ENCODE data around the gene OSMR.
A peak's percentile ranks its signal among the peaks of the same experiment; 100 is the strongest.

OSMR gene

DNA sequence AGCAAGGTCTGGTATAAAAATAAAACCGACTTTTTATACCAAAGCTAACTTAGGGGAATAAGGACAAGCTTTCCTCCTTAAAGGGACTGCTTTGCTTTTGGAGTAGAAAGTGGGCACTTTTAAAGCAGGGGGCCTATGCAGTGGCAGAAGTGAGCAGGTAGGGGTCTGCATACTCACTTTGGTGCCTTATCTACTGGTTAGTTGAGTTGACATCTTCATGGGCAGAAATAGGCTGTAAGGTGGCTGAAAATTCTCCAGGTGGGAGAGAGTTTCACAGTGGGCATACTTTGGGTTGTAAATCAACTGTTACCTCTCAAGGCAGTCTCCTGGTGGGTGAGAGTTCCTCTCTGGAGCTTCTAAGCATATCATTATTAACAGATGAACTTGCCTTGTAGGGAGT, 24.8 kb downstream of the OSMR start:
- no peaks in the 10 kb centered on the region for H3K27me3 ChIP-seq (ENCODE audit: low read depth)
- no peaks in the 10 kb centered on the region for H3K36me3 ChIP-seq (replicated peaks)
- H3K4me3 ChIP-seq = no peak overlapping the region
- in situ Hi-C loops (cut with MboI; ENCODE audit: low sequenced_read_pairs) = no loop called here
- H3K4me1 ChIP-seq = no peaks in the 10 kb centered on the region
- no peak for DNase-seq (ENCODE audit: low spot score in 2 of 2)
- no peaks in the 10 kb centered on the region for H3K9me3 ChIP-seq

DNA sequence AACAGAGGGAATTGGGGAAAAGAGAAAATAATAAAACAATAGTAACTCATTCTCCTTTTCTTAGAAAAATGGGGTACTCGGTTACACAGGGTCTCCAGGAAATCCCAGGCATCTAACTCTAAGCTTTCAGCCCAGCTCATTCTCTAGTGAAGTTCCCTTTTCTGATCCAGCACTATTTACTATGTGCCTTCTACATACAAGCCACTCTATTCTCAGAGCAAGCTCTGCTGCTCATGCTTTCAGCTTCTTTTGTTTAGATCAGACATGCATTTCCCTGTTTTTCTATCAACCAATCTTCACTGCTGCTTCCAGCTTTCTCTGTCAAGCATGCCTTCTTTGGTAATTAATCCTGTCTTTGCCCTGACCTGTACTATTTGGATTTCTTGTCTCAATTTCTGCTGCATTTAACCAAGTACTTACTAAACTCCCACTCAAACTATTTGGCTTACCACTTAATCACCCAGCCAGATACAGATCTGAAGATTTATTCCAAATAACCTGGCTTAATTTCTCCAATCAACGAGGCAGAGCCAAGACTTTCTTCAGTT, 25.3 kb downstream of the OSMR start:
- Histone ChIP-seq H3K27me3 (ENCODE audit: low read depth) (no peaks in the 10 kb centered on the region), H3K4me3 (no peak overlapping the region), H3K4me1 (no peaks in the 10 kb centered on the region), H3K9me3 (no peaks in the 10 kb centered on the region), H3K36me3 (replicated peaks) (no peaks in the 10 kb centered on the region)
- in situ Hi-C loops (cut with MboI; ENCODE audit: low sequenced_read_pairs) = no loop called here
- no peak for DNase-seq (ENCODE audit: low spot score in 2 of 2)

DNA sequence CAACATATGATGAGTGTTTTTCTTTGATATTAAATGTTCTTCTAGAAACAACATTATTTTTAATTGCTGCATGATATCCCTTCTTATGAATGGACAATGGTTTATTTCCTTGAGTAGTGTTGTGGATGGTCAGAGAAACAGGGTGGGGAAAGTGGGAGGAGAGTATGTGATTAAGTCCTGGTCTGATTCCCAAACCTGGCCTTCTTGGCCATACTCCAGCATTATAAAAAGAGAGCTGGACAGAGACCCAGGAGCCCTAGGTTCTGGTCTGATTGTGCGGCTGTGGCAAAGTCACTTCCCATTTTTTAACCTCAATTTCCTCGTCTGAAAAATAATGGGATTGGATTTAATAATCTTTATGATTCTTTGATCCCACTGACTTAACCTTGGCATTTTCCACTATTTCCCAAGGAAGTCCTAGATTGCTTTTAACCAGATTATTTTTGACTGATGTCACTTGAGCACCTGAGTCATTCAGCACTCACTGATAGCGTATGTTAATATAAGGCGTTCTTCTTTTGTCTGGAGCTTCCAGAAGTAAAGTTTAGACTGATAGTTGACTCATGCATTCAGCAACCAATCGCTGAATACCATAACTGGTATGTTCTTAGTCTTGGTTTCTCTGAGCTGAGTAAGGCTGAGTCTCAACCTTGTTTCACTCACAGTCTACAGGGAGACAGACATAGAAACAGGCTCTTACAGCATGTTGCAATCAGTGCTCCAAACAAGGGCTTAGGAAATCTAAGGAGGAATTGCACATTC, 26.2 kb downstream of the OSMR start:
- DNase-seq (ENCODE audit: low spot score in 2 of 2) = no peak
- Histone ChIP-seq H3K9me3 (no peaks in the 10 kb centered on the region), H3K27me3 (ENCODE audit: low read depth) (no peaks in the 10 kb centered on the region), H3K4me1 (no peaks in the 10 kb centered on the region), H3K4me3 (no peak overlapping the region), H3K36me3 (replicated peaks) (no peaks in the 10 kb centered on the region; the same call in 1 of the 2 replicates)
- in situ Hi-C loops (cut with MboI; ENCODE audit: low sequenced_read_pairs) = no loop called here

DNA sequence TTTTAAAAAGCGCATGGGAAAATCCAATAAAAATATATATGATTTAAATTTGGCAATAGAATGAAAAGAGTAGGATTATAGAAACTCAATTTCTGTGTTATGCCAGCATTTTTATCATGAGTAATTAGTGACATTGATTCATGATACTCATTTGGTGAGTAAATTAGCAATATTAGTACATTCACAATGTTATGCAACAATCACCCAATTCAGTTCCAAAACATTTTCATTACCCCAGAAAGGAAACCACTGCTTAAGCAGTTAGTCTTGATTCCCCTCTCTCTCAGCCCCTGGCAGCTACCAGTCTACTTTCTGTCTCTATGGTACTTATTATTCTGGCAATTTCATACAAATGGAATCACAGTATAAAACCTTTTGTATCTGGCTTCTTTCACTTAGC, 27.0 kb downstream of the OSMR start:
- H3K9me3 ChIP-seq = no peaks in the 10 kb centered on the region
- no peaks in the 10 kb centered on the region; the same call in 1 of the 2 replicates for H3K36me3 ChIP-seq (replicated peaks)
- no peak overlapping the region for H3K4me3 ChIP-seq
- DNase-seq (ENCODE audit: low spot score in 2 of 2) = no peak
- no peaks in the 10 kb centered on the region for H3K4me1 ChIP-seq
- H3K27me3 ChIP-seq (ENCODE audit: low read depth) = no peaks in the 10 kb centered on the region
- in situ Hi-C loops (cut with MboI; ENCODE audit: low sequenced_read_pairs) = no loop called here

DNA sequence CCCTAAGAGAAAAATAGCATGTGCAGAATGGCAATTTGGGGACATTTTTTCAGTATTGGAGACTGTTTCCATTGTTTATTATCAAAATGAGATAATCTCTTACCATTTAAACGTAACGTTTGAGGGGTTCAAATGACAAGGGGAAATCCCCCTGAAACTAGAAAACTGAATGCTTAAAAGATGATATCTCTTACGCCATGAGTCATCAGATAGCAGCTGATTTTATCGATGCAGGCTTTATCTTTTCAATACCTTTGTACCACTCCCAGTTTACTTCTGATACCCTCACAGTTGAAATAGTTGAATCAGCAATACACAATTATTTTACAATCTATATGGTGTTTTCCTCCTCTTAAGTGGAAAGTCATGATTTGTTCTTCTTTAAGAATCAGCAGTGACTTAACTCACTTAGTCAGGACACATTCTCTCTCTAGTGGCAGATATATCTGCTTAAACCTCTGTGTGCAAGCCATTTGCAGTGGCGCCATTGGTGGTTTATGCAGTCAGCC, 29.2 kb downstream of the OSMR start:
- DNase-seq (ENCODE audit: low spot score in 2 of 2) = no peak
- Histone ChIP-seq H3K36me3 (replicated peaks) (peaks cover 3% of the 10 kb centered on the region; the same call in 1 of the 2 replicates), H3K4me3 (no peak overlapping the region), H3K9me3 (no peaks in the 10 kb centered on the region), H3K4me1 (no peaks in the 10 kb centered on the region), H3K27me3 (ENCODE audit: low read depth) (no peaks in the 10 kb centered on the region)
- in situ Hi-C loops (cut with MboI; ENCODE audit: low sequenced_read_pairs) = no loop called here

DNA sequence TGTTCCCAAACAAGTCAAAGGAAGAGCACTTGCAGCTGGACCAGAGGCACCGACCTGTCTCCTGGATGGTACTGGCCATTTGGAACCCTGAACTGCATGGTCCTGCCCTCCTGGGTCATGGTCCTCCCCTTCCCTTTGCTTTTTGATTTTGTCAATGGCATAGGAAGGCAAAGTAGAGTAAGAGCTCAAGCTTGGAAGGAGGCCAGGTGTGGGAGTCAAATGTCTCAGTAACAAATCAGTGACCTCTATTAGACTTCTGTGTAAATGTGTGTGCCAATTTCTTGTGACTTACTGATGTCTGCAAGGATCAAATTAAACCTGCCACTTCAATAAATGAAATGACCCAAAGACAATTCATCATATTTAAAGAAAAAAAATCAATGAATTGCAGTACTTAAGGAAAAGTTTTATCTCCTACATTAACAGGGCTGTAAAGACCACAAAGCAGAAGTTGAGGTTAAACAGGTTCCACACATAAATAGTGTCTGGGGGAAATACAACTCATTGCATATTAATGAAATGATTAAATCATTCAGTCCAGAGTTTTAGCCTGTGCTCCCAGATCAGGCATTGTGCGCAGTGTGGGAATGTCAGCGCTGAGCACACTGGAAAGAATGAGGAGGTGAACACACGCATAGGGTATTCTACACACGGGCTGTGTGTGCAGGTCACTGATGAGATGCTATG, 32.7 kb downstream of the OSMR start:
- H3K36me3 ChIP-seq (replicated peaks) = peaks cover 3% of the 10 kb centered on the region; the same call in 1 of the 2 replicates
- in situ Hi-C loops (cut with MboI; ENCODE audit: low sequenced_read_pairs) = no loop called here
- H3K9me3 ChIP-seq = no peaks in the 10 kb centered on the region
- H3K4me3 ChIP-seq = no peak overlapping the region
- DNase-seq (ENCODE audit: low spot score in 2 of 2) = no peak
- no peaks in the 10 kb centered on the region for H3K4me1 ChIP-seq
- no peaks in the 10 kb centered on the region for H3K27me3 ChIP-seq (ENCODE audit: low read depth)

DNA sequence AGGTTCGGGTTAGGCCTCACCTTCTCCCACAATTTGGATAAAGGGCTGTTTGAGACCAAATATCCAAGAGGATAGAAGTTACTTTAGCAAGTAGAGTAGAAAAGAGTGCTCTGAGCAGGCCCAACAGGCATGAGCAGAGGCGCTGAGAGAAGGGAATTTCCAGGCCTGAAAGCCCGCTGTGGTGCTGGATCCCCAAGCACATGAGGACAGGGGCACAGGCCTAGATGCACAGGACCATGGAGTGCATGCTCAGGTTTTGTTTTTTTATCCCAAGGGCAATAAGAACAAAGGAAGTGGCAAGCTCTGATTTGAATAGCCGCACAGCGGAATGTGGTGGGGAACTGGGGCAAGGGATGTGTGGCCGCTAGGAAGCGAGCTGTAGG, 33.3 kb downstream of the OSMR start:
- in situ Hi-C loops (cut with MboI; ENCODE audit: low sequenced_read_pairs) = no loop called here
- Histone ChIP-seq H3K4me3 (no peak overlapping the region), H3K27me3 (ENCODE audit: low read depth) (no peaks in the 10 kb centered on the region), H3K4me1 (no peaks in the 10 kb centered on the region; the same call in 1 of the 2 replicates), H3K9me3 (no peaks in the 10 kb centered on the region), H3K36me3 (replicated peaks) (peaks cover 3% of the 10 kb centered on the region; the same call in 1 of the 2 replicates)
- DNase-seq (ENCODE audit: low spot score in 2 of 2) = no peak

DNA sequence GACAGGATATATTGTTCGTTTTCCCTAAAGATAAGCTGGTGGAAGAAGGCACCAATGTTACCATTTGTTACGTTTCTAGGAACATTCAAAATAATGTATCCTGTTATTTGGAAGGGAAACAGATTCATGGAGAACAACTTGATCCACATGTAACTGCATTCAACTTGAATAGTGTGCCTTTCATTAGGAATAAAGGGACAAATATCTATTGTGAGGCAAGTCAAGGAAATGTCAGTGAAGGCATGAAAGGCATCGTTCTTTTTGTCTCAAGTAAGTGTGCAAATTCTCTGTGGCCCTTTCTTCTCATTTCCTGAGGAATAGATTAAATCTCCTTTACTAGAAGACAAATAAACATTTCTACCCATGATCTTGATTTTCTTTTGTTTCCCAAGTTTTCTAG, 38.0 kb downstream of the OSMR start:
- H3K36me3 ChIP-seq (replicated peaks) = peaks cover 4% of the 10 kb centered on the region; the same call in 1 of the 2 replicates
- in situ Hi-C loops (cut with MboI; ENCODE audit: low sequenced_read_pairs) = no loop called here
- DNase-seq (ENCODE audit: low spot score in 2 of 2) = no peak

DNA sequence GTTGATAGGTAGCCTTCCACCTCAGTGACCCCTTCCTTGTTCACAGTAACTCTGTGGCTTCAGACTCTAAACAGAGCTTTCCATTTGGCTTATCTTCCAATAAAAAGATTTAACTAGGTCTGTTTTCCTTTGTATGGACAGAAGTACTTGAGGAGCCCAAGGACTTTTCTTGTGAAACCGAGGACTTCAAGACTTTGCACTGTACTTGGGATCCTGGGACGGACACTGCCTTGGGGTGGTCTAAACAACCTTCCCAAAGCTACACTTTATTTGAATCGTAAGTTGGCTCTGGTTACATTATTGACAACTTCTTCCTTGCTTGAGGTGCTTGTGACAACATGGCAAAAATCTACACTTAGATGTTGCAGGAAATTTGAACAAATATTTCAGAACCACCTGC, 39.4 kb downstream of the OSMR start:
- Histone ChIP-seq H3K27me3 (ENCODE audit: low read depth) (no peaks in the 10 kb centered on the region), H3K4me3 (no peak overlapping the region), H3K4me1 (no peaks in the 10 kb centered on the region; the same call in 1 of the 2 replicates), H3K36me3 (replicated peaks) (peaks cover 3% of the 10 kb centered on the region; the same call in 1 of the 2 replicates), H3K9me3 (no peaks in the 10 kb centered on the region)
- no peak for DNase-seq (ENCODE audit: low spot score in 2 of 2)
- in situ Hi-C loops (cut with MboI; ENCODE audit: low sequenced_read_pairs) = no loop called here

More for the DNA sequence above, 38.0 kb downstream of the OSMR start:
- no peaks in the 10 kb centered on the region; the same call in 1 of the 2 replicates for H3K4me1 ChIP-seq
- H3K9me3 ChIP-seq = no peaks in the 10 kb centered on the region
- no peak overlapping the region for H3K4me3 ChIP-seq
- no peaks in the 10 kb centered on the region for H3K27me3 ChIP-seq (ENCODE audit: low read depth)

DNA sequence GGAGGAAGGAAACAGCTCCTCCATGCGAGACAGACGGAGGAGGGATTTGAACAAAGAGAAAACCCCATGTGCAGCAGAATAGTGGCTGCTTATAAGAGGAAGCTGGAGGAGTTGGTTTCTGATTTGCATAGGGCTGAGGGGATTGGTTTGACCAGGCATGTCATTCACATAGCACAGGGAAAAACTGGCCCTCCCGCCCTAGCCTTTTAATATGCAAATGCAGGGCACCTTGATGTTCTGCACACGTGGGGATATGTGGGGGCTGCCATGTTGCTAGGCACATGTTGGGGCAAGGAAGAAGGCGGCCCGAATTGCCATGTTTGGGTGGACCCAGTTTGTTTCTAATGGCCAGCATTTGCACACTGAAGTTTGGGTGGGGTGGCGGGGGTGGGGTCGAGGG, 42.2 kb downstream of the OSMR start:
- Histone ChIP-seq H3K9me3 (no peaks in the 10 kb centered on the region), H3K27me3 (ENCODE audit: low read depth) (no peaks in the 10 kb centered on the region), H3K36me3 (replicated peaks) (peaks cover 3% of the 10 kb centered on the region; the same call in 1 of the 2 replicates), H3K4me1 (no peaks in the 10 kb centered on the region; the same call in 1 of the 2 replicates), H3K4me3 (no peak overlapping the region)
- in situ Hi-C loops (cut with MboI; ENCODE audit: low sequenced_read_pairs) = no loop called here
- peak in 1 of 2 experiments; percentile 21 for DNase-seq (ENCODE audit: low spot score in 2 of 2)

DNA sequence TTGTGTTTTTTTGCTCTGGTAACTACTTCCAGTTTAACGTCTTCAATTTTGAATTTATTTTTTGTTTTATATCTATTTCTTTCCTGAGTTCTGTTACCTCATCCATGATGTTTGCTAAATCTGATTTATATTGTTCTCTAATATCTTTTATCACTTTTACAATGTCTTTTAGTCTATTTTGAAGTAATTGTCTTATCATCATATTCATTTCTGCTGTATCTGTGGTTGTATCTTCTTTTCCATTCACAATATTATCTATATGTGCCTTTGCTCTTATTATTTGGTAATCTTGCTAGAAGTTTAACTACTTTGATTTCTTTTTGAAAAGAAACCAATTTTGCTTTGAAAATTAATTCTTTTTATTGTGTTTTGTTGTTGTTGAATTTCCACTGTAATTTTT, 43.6 kb downstream of the OSMR start:
- Histone ChIP-seq H3K36me3 (replicated peaks) (peaks cover 3% of the 10 kb centered on the region; the same call in 1 of the 2 replicates), H3K27me3 (ENCODE audit: low read depth) (no peaks in the 10 kb centered on the region), H3K9me3 (no peaks in the 10 kb centered on the region), H3K4me1 (no peaks in the 10 kb centered on the region), H3K4me3 (no peak overlapping the region)
- in situ Hi-C loops (cut with MboI; ENCODE audit: low sequenced_read_pairs) = no loop called here
- no peak for DNase-seq (ENCODE audit: low spot score in 2 of 2)

DNA sequence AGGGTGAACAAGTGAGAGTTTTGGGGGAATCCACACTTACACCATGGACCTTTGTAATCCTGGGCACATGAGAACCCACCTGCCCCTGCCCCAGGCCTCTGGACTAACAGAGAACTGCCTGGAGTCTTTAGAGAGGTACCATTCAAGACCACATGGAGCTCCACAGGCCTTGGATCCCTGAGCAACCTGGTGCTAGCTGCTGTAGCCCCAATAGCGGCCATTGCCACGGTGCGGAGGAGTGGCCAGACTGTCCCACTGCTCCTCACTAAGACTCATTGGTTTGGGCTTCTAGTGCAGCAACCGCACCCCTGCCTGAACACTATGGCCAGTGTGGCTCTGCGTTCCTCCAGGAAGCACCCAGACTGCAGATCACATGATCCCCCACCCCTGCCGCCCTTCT, 45.8 kb downstream of the OSMR start:
- Histone ChIP-seq H3K27me3 (ENCODE audit: low read depth) (no peaks in the 10 kb centered on the region), H3K36me3 (replicated peaks) (peaks cover under 1% of the 10 kb centered on the region; the same call in 1 of the 2 replicates), H3K9me3 (no peaks in the 10 kb centered on the region), H3K4me1 (no peaks in the 10 kb centered on the region), H3K4me3 (no peak overlapping the region)
- in situ Hi-C loops (cut with MboI; ENCODE audit: low sequenced_read_pairs) = no loop called here
- no peak for DNase-seq (ENCODE audit: low spot score in 2 of 2)

DNA sequence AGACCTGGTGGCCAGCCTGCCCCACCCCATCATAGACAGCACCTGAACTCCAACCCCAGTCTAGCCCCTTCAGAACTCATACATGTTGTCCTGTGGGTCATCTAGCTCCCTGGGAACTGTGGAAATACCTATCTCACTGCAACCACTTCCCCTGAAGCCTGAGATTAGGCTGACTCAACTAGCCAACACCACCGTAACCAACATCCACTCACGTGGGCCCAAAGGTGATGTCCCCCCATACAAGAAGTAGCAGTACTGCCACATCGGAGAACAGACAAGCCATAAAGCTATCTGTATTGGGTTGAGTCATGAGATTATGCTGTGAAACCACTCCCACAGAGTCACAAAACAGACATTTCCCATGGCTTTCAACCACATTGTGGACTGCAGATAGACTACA, 46.6 kb downstream of the OSMR start:
- DNase-seq (ENCODE audit: low spot score in 2 of 2) = no peak
- no peaks in the 10 kb centered on the region for H3K27me3 ChIP-seq (ENCODE audit: low read depth)
- no peaks in the 10 kb centered on the region for H3K36me3 ChIP-seq (replicated peaks)
- no peak overlapping the region for H3K4me3 ChIP-seq
- H3K9me3 ChIP-seq = no peaks in the 10 kb centered on the region
- in situ Hi-C loops (cut with MboI; ENCODE audit: low sequenced_read_pairs) = no loop called here
- H3K4me1 ChIP-seq = no peaks in the 10 kb centered on the region

DNA sequence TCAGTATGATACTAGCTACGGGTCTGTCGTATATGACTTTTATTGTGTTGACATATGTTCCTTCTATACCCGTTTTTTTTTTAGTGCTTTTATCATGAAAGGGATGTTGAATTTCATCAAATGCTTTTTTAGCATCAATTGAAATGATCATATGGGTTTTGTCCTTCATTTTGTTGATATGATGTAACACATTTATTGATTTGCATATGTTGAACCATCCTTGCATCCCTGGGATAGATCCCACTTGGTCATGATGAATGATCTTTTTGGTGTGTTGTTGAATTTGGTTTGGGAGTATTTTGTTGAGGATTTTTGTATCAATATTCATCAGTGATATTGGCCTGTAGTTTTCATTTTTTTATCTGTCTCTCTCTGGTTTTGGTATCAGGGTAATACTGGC, 50.9 kb downstream of the OSMR start:
- DNase-seq (ENCODE audit: low spot score in 2 of 2) = no peak
- H3K4me1 ChIP-seq = no peaks in the 10 kb centered on the region
- H3K9me3 ChIP-seq = no peaks in the 10 kb centered on the region
- in situ Hi-C loops (cut with MboI; ENCODE audit: low sequenced_read_pairs) = no loop called here
- H3K36me3 ChIP-seq (replicated peaks) = no peaks in the 10 kb centered on the region
- H3K4me3 ChIP-seq = no peak overlapping the region
- no peaks in the 10 kb centered on the region for H3K27me3 ChIP-seq (ENCODE audit: low read depth)

Data from HAP-1 (cell line).